ENCODE measurements around the gene GP1BA. TPM values are rescaled to one million over a fixed set of nuclear protein-coding genes. Genes with fewer than 3 reads are reported as not detected.
A peak's percentile ranks its signal among the peaks of the same experiment; 100 is the strongest.

Gene GP1BA
- total RNA-seq, 2 donors from 2014 or later, result not detected

- Histone ChIP-seq H3K4me3 (no peak overlapping the region), H3K4me1 (peaks cover 0 to 2% of the 10 kb centered on the region in 2 donors), H3K27me3 (no peaks in the 10 kb centered on the region), H3K36me3 (peaks cover 38% of the 10 kb centered on the region), H3K27ac (no peak overlapping the region), H3K9me3 (no peaks in the 10 kb centered on the region)
- no peak for DNase-seq (ENCODE audit: low spot score)
- no peak for TF ChIP-seq CTCF (IDR thresholded peaks at IDR 0.05)
These were observed 28.3 kb downstream of the GP1BA start for GRCh38 chr17:4960279-4960922.

DNA sequence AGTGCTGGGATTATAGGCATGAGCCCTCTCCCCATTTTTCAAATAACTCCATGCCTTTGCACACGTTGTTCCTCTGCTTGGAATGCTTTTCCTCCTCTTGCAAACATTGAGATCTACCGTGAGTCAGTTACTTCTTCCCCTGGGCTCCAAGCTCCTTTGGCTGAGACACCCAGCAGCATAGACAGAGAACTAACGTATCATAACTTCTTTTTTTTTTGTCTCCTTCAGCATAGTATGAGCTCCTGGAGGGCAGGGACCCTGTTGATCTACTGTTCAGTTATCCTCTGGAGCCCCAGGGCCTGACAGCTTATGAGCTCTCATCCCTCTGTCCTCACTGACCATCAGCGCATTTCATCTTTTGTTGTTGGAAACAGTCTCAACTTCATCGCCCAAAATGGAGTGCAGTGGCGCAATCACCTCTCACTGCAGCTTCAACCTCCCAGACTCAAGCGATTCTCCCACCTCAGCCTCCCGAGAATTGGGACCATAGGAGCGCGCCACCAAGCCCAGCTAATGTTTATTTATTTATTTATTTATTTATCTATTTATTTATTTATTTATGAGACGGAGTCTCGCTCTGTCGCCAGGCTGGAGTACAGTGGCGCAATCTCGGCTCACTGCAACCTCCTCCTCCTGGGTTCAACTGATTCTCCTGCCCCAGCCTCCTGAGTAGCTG lies 33.4 kb downstream of the GP1BA start:
- Histone ChIP-seq H3K4me3 (no peak overlapping the region), H3K4me1 (peaks cover 0 to 36% of the 10 kb centered on the region in 2 donors), H3K27ac (peak overlapping the region; percentile 85 to 91), H3K36me3 (peaks cover 17% of the 10 kb centered on the region), H3K27me3 (no peaks in the 10 kb centered on the region), H3K9me3 (no peaks in the 10 kb centered on the region)
- no peak for TF ChIP-seq CTCF (IDR thresholded peaks at IDR 0.05)
- no peak for DNase-seq (ENCODE audit: low spot score)

GRCh38 chr17:4966844-4967538 lies 34.9 kb downstream of the GP1BA start:
- Histone ChIP-seq H3K27me3 (no peaks in the 10 kb centered on the region), H3K4me3 (peak overlapping the region; percentile 69 to 75), H3K27ac (peak overlapping the region; percentile 95 to 97), H3K9me3 (no peaks in the 10 kb centered on the region), H3K36me3 (peaks cover 17% of the 10 kb centered on the region), H3K4me1 (peaks cover 0 to 36% of the 10 kb centered on the region in 2 donors)
- TF ChIP-seq CTCF (IDR thresholded peaks at IDR 0.05), result no peak
- peak; percentile 100 for DNase-seq (ENCODE audit: low spot score)

GRCh38 chr17:4967539-4968485 lies 35.7 kb downstream of the GP1BA start, which contains the start of gene SPAG7:
TSS of gene SPAG7 (minus strand) at chr17:4967817. CDS start at chr17:4967804, 13 bp downstream.
- peak; percentile 97 for DNase-seq (ENCODE audit: low spot score)
- Histone ChIP-seq H3K27ac (peak within 1 kb of the TSS; percentile 95 to 97), H3K27me3 (no peaks in the 10 kb centered on the region), H3K36me3 (peaks cover 25% of the 10 kb centered on the region), H3K9me3 (no peaks in the 10 kb centered on the region), H3K4me1 (peaks cover 0 to 44% of the 10 kb centered on the region in 2 donors), H3K4me3 (peak within 1 kb of the TSS; percentile 69 to 75)
- no peak for TF ChIP-seq CTCF (IDR thresholded peaks at IDR 0.05)

- no peak for TF ChIP-seq CTCF (IDR thresholded peaks at IDR 0.05)
- Histone ChIP-seq H3K27me3 (no peaks in the 10 kb centered on the region), H3K4me3 (peak overlapping the region; percentile 69 to 75), H3K9me3 (no peaks in the 10 kb centered on the region), H3K27ac (peak overlapping the region; percentile 95 to 97), H3K4me1 (peaks cover 0 to 51% of the 10 kb centered on the region in 2 donors), H3K36me3 (peaks cover 32% of the 10 kb centered on the region)
- no peak for DNase-seq (ENCODE audit: low spot score)
These were observed 36.5 kb downstream of the GP1BA start for GRCh38 chr17:4968486-4969046.

All from right atrium auricular region (tissue), 2 donors.